HepG2 (cell line): ENCODE data around the gene GABRB1. TPM values are rescaled to one million over a fixed set of nuclear protein-coding genes. Genes with fewer than 3 reads are reported as not detected.

Experiments used
- ATAC-seq: fragments of 200-7000 bp; cut with Tn5 transposase; 3 replicates; pipeline ENCODE4 v1.9.1; 2020; ENCODE audit warnings: mild to moderate bottlenecking, moderate library complexity
- BruUV-seq: library from RNA; stranded (reverse); fragments of 400-500 nt; replicated peaks from 2 replicates; lab custom pipeline; 2021; lab: Mats Ljungman, UMichigan
- CTCF ChIA-PET: fragments of 300-600 bp; formaldehyde crosslinking; extraction: SDS; loops from one replicate; lab custom pipeline; 2021; ENCODE audit warnings: low total read pairs, inconsistent platforms, low intra/inter-chr PET ratio; lab: Yijun Ruan, JAX
- POLR2A ChIA-PET: fragments of 350-600 bp; sonication (Branson Sonifier 250); formaldehyde crosslinking; loops from one replicate; lab custom pipeline; 2020; ENCODE audit warnings: antibody characterized with exemption, inconsistent platforms; lab: Yijun Ruan, JAX
- DNase-seq: peaks from one replicate; pipeline ENCODE4 v3.0.0-alpha.2; 2015; ENCODE audit warnings: low spot score
- FAIRE-seq: peaks from 3 replicates; lab custom pipeline; 2011; peaks lifted over from hg19 to GRCh38; lab: Jason Lieb, UNC
- H2AFZ ChIP-seq: one replicate; pipeline ENCODE4 v1.6.1; 2011; ENCODE audit warnings: low read length, inconsistent platforms
- H3K27ac ChIP-seq: fragments of 300-600 bp; 3 replicates; pipeline ENCODE4 v1.8.0; 2011; ENCODE audit warnings: mixed run types, mild to moderate bottlenecking, mixed read lengths, low read length, inconsistent platforms; ENCODE audit not compliant: insufficient read depth; ENCODE audit errors: extremely low read length
- H3K27me3 ChIP-seq, 2 experiments: fragments of 200-600 bp in 1 of 2; 2 replicates in 1 of 2; 3 replicates in 1 of 2; pipeline versions ENCODE4 v1.6.0 to v1.8.0; 2011; ENCODE audit warnings: low read length in 2 of 2, mild to moderate bottlenecking in 2 of 2, moderate library complexity in 2 of 2, inconsistent platforms in 1 of 2; ENCODE audit not compliant: insufficient read depth in 2 of 2, control insufficient read depth in 1 of 2
- H3K36me3 ChIP-seq, 2 experiments: fragments of 200-600 bp in 1 of 2; replicated peaks in 1 of 2; 2 replicates in 1 of 2; 3 replicates in 1 of 2; pipeline versions ENCODE4 v1.5.1 to v1.8.0; 2011; ENCODE audit warnings: low read length in 2 of 2, inconsistent platforms in 1 of 2; ENCODE audit not compliant: insufficient read depth in 2 of 2, control insufficient read depth in 1 of 2
- H3K4me1 ChIP-seq: 2 replicates; pipeline ENCODE4 v1.5.1; 2012; ENCODE audit warnings: low read length, inconsistent platforms; ENCODE audit not compliant: insufficient read depth
- H3K4me2 ChIP-seq: 2 replicates; pipeline ENCODE4 v1.6.0; 2011; ENCODE audit warnings: low read depth, low read length, inconsistent platforms
- H3K4me3 ChIP-seq, 3 experiments: fragments of 200-600 bp in 1 of 3; sonication (generic), shearing (Covaris generic) in 1 of 3; replicated peaks in 1 of 3; 2 replicates each; pipeline ENCODE4 v1.5.1; 2011 to 2016; ENCODE audit warnings: low read length in 3 of 3, inconsistent platforms in 2 of 3, low read depth in 2 of 3, mild to moderate bottlenecking in 2 of 3, control low read depth in 1 of 3, mixed read lengths in 1 of 3; ENCODE audit not compliant: insufficient read depth in 1 of 3
- H3K79me2 ChIP-seq: one replicate; pipeline ENCODE4 v1.6.1; 2011; ENCODE audit warnings: low read length, inconsistent platforms; ENCODE audit not compliant: insufficient read depth
- H3K9ac ChIP-seq: 2 replicates; pipeline ENCODE4 v1.6.0; 2011; ENCODE audit warnings: mild to moderate bottlenecking, low read depth, low read length, inconsistent platforms; ENCODE audit not compliant: insufficient read depth
- H3K9me3 ChIP-seq: 2 replicates; pipeline ENCODE4 v1.5.1; 2012; ENCODE audit warnings: mild to moderate bottlenecking, low read length
- H4K20me1 ChIP-seq: 2 replicates; pipeline ENCODE4 v1.6.0; 2011; ENCODE audit warnings: inconsistent platforms, mild to moderate bottlenecking, low read length, moderate library complexity; ENCODE audit not compliant: insufficient read depth
- ATF5 ChIP-seq: sonication (generic); formaldehyde crosslinking; IDR thresholded peaks from 2 replicates; pipeline ENCODE4 v1.4.0; 2020; ENCODE audit warnings: mild to moderate bottlenecking, low read depth, missing genetic modification reagents
- FLYWCH1 ChIP-seq: sonication (generic); formaldehyde crosslinking; IDR thresholded peaks from 2 replicates; pipeline ENCODE4 v1.8.1; 2023; ENCODE audit warnings: mild to moderate bottlenecking, missing genetic modification reagents
- FOXC1 ChIP-seq: sonication (generic); formaldehyde crosslinking; IDR thresholded peaks from 2 replicates; pipeline ENCODE4 v1.8.0; 2022; ENCODE audit warnings: mild to moderate bottlenecking, missing genetic modification reagents, borderline replicate concordance
- HES4 ChIP-seq: sonication (generic); formaldehyde crosslinking; IDR thresholded peaks from 2 replicates; pipeline ENCODE4 v1.9.0; 2021; ENCODE audit warnings: mild to moderate bottlenecking, missing genetic modification reagents, borderline replicate concordance
- HNF1B ChIP-seq: sonication (generic); formaldehyde crosslinking; IDR thresholded peaks from 2 replicates; pipeline ENCODE4 v1.5.1; 2020; ENCODE audit warnings: mild to moderate bottlenecking, moderate library complexity, missing genetic modification reagents
- HNRNPK ChIP-seq: fragments of 200-400 bp; formaldehyde crosslinking; IDR thresholded peaks from 2 replicates; pipeline ENCODE4 v1.6.1; 2018; ENCODE audit warnings: low read length, low read depth, moderate library complexity, mild to moderate bottlenecking; ENCODE audit not compliant: poor library complexity, severe bottlenecking
- SIN3B ChIP-seq: fragments of 150-350 bp; IDR thresholded peaks from 2 replicates; pipeline ENCODE4 v1.6.1; 2014; ENCODE audit warnings: low read length
- SMAD3 ChIP-seq: sonication (generic); formaldehyde crosslinking; IDR thresholded peaks from 2 replicates; pipeline ENCODE4 v1.4.0; 2020; ENCODE audit warnings: missing genetic modification reagents
- SMARCE1 ChIP-seq: fragments of 450-650 bp; IDR thresholded peaks from 2 replicates; pipeline ENCODE4 v1.6.1; 2017; ENCODE audit warnings: borderline replicate concordance
- SYNCRIP ChIP-seq: fragments of 200-400 bp; formaldehyde crosslinking; IDR thresholded peaks from 2 replicates; pipeline ENCODE4 v1.6.1; 2018; ENCODE audit warnings: mild to moderate bottlenecking, low read depth, low read length; ENCODE audit not compliant: insufficient read depth
- TCF7 ChIP-seq: sonication (generic); IDR thresholded peaks from 2 replicates; pipeline ENCODE4 v1.6.1; 2016; ENCODE audit warnings: antibody characterized with exemption, low read depth
- ZBTB8A ChIP-seq: sonication (generic); formaldehyde crosslinking; IDR thresholded peaks from 2 replicates; pipeline ENCODE4 v1.4.0; 2020; ENCODE audit warnings: mild to moderate bottlenecking, low read depth, missing genetic modification reagents, borderline replicate concordance
- ZFP36L2 ChIP-seq: sonication (generic); formaldehyde crosslinking; IDR thresholded peaks from 2 replicates; pipeline ENCODE4 v1.4.0; 2020; ENCODE audit warnings: missing genetic modification reagents
- ZFP90 ChIP-seq: sonication (generic); formaldehyde crosslinking; IDR thresholded peaks from 2 replicates; pipeline ENCODE4 v1.8.0; 2022; ENCODE audit warnings: missing genetic modification reagents, mild to moderate bottlenecking, inconsistent platforms, borderline replicate concordance
- ZNF138 ChIP-seq: sonication (generic); formaldehyde crosslinking; IDR thresholded peaks from 2 replicates; pipeline ENCODE4 v1.5.0; 2020; ENCODE audit warnings: mild to moderate bottlenecking, low read depth, missing genetic modification reagents
- ZNF251 ChIP-seq: sonication (generic); formaldehyde crosslinking; IDR thresholded peaks from 2 replicates; pipeline ENCODE4 v1.9.0; 2021; ENCODE audit warnings: mild to moderate bottlenecking, missing genetic modification reagents
- ZNF333 ChIP-seq: sonication (generic); formaldehyde crosslinking; IDR thresholded peaks from 2 replicates; pipeline ENCODE4 v1.4.0; 2020; ENCODE audit warnings: mild to moderate bottlenecking, missing genetic modification reagents, borderline replicate concordance
- ZNF766 ChIP-seq: sonication (generic); formaldehyde crosslinking; IDR thresholded peaks from 2 replicates; pipeline ENCODE4 v1.5.0; 2020; ENCODE audit warnings: missing genetic modification reagents, borderline replicate concordance
- ZNF83 ChIP-seq: sonication (generic); formaldehyde crosslinking; IDR thresholded peaks from 2 replicates; pipeline ENCODE4 v1.4.0; 2020; ENCODE audit warnings: missing genetic modification reagents, mild to moderate bottlenecking, borderline replicate concordance
- WGBS: methylation state at CpG from one replicate; pipeline ENCODE4 v1.1.6; 2017; ENCODE audit warnings: low lambda C conversion rate; 5-methylcytosine and 5-hydroxymethylcytosine counted together
- in situ Hi-C: cut with HindIII; loops from 2 replicates; pipeline ENCODE4 v1.10.0; 2017; ENCODE audit warnings: low pct_unique_long_range_greater_than_20kb; ENCODE audit not compliant: extremely low pct_ligation_motif_present
- intact Hi-C: fragments of 100-400 bp; cut with micrococcal nuclease; formaldehyde crosslinking; loops from one replicate; pipeline ENCODE4 v1.10.0; 2022; ENCODE audit not compliant: unreplicated experiment
- polyA plus RNA-seq, 8 experiments: library from polyadenylated mRNA; depleted of rRNA in 3 of 8; stranded (reverse) in 7 of 8; unstranded in 1 of 8; fragments of >200 nt; fragmentation: Illumina TruSeq in 4 of 8; extraction: Trizol in 4 of 8; gene quantifications; 2 replicates each; pipeline versions ENCODE4 v1.2.1 to v1.2.3, GENCODE V29; 2011 to 2016; ENCODE audit warnings: low read depth in 4 of 8, missing spikeins in 1 of 8, mixed read lengths in 1 of 8; ENCODE audit not compliant: insufficient read depth in 1 of 8
- total RNA-seq, 5 experiments: library from RNA; depleted of rRNA; stranded (reverse); fragments of >200 nt; fragmentation: Illumina TruSeq; extraction: Trizol; gene quantifications; 2 replicates each; pipeline ENCODE4 v1.2.3, GENCODE V29; 2016; ENCODE audit warnings: low read depth in 1 of 5

GABRB1 gene
- total and polyA plus RNA-seq, 2 of the 13 experiments (the other 11 are each of a cell fraction or from before 2014, with no cell fraction given) = not detected

- POLR2A ChIA-PET = no interaction called here
- 63% methylated on average over 3 of the region's 3 CpGs for WGBS
- CTCF ChIA-PET = no interaction called here
- Histone ChIP-seq H2AFZ (no peak overlapping the region), H3K4me1 (no peaks in the 10 kb centered on the region), H3K9me3 (no peaks in the 10 kb centered on the region), H3K36me3 (no peaks in the 10 kb centered on the region), H3K27ac (no peak overlapping the region), H3K4me3 (no peak overlapping the region), H3K4me2 (no peak overlapping the region), H3K9ac (no peak overlapping the region), H3K27me3 (no peaks in the 10 kb centered on the region), H4K20me1 (no peaks in the 10 kb centered on the region), H3K79me2 (no peaks in the 10 kb centered on the region)
- intact Hi-C loops = no loop called here
- ATAC-seq = no peak
- TF ChIP-seq SIN3B (no peak), HNRNPK (no peak), ZFP90 (CRISPR knock-in tag) (no peak)
- DNase-seq = no peak
- BruUV-seq = no TSS peak
- in situ Hi-C loops = no loop called here
- no peak for FAIRE-seq
These were observed 154.4 kb downstream of the GABRB1 start for GRCh38 chr4:47185761-47186160.

GRCh38 chr4:47187608-47188007 is 156.2 kb downstream of the GABRB1 start:
- Histone ChIP-seq H3K4me3 (no peak overlapping the region), H3K9ac (no peak overlapping the region), H4K20me1 (no peaks in the 10 kb centered on the region), H2AFZ (no peak overlapping the region), H3K9me3 (no peaks in the 10 kb centered on the region), H3K79me2 (no peaks in the 10 kb centered on the region), H3K27me3 (no peaks in the 10 kb centered on the region), H3K36me3 (no peaks in the 10 kb centered on the region), H3K4me1 (no peaks in the 10 kb centered on the region), H3K27ac (no peak overlapping the region), H3K4me2 (no peak overlapping the region)
- no peak for TF ChIP-seq ZNF83 (CRISPR knock-in tag)
- TF ChIP-seq SYNCRIP = no peak
- TF ChIP-seq ZBTB8A (CRISPR knock-in tag) = no peak
- no peak for TF ChIP-seq ZFP36L2 (CRISPR knock-in tag)
- TF ChIP-seq HES4 = no peak
- no peak for TF ChIP-seq ZNF766 (CRISPR knock-in tag)
- no peak for TF ChIP-seq HNF1B (CRISPR knock-in tag)
- TF ChIP-seq FOXC1 (CRISPR knock-in tag) = no peak
- TF ChIP-seq ATF5 (CRISPR knock-in tag) = no peak
- TF ChIP-seq TCF7 = no peak
- TF ChIP-seq FLYWCH1 (CRISPR knock-in tag) = no peak
- TF ChIP-seq ZNF138 (CRISPR knock-in tag) = no peak
- TF ChIP-seq SMARCE1 = no peak
- TF ChIP-seq SMAD3 (CRISPR knock-in tag) = no peak
- TF ChIP-seq ZNF251 (CRISPR knock-in tag) = no peak
- no peak for TF ChIP-seq ZNF333 (CRISPR knock-in tag)
- DNase-seq (no peak), FAIRE-seq (no peak), ATAC-seq (no peak)
- 40% methylated on average over 2 of the region's 2 CpGs for WGBS
- in situ Hi-C loops = no loop called here
- ChIA-PET CTCF (no interaction called here), POLR2A (no interaction called here)
- BruUV-seq = no TSS peak
- intact Hi-C loops = no loop called here
